SU-DHL-6 (cell line): ENCODE data around the gene EPB41L4B.

Experiments
- H2AFZ ChIP-seq: fragments of 200-600 bp; sonication (generic); 2 replicates; pipeline ENCODE4 v1.6.1; 2014; ENCODE audit warnings: low read depth, mild to moderate bottlenecking, moderate library complexity, mixed read lengths, antibody characterized with exemption, low read length; ENCODE audit not compliant: severe bottlenecking
- H3F3A ChIP-seq: fragments of 200-600 bp; shearing (Covaris generic); 2 replicates; pipeline ENCODE4 v1.6.0; 2016; ENCODE audit warnings: antibody characterized with exemption, mild to moderate bottlenecking; ENCODE audit not compliant: insufficient read depth
- H3K27ac ChIP-seq: fragments of 200-600 bp; sonication (generic); 2 replicates; pipeline ENCODE4 v1.5.1; 2016; ENCODE audit warnings: low read depth, mild to moderate bottlenecking, low read length, moderate library complexity, mixed read lengths
- H3K27me3 ChIP-seq: fragments of 200-600 bp; sonication (generic), shearing (Covaris generic); 2 replicates; pipeline ENCODE4 v1.6.0; 2014; ENCODE audit warnings: mild to moderate bottlenecking, low read length
- H3K36me3 ChIP-seq: fragments of 200-600 bp; sonication (generic); 2 replicates; pipeline ENCODE4 v1.6.1; 2014; ENCODE audit warnings: mild to moderate bottlenecking, low read length, mixed read lengths
- H3K4me2 ChIP-seq: fragments of 300-600, 200-600 bp; shearing (Covaris generic), sonication (generic); 2 replicates; pipeline ENCODE4 v1.6.0; 2014; ENCODE audit warnings: low read length, low read depth, mild to moderate bottlenecking; ENCODE audit not compliant: poor library complexity, severe bottlenecking
- H3K4me3 ChIP-seq: fragments of 200-600 bp; sonication (generic); 2 replicates; pipeline ENCODE4 v1.5.1; 2014; ENCODE audit warnings: antibody characterized with exemption, low read length, mild to moderate bottlenecking, mixed read lengths; ENCODE audit not compliant: insufficient read depth, poor library complexity, severe bottlenecking
- H3K79me2 ChIP-seq: fragments of 200-600 bp; sonication (generic); 2 replicates; pipeline ENCODE4 v1.6.1; 2014; ENCODE audit warnings: mild to moderate bottlenecking, low read length, moderate library complexity; ENCODE audit not compliant: insufficient read depth
- H3K9ac ChIP-seq: fragments of 200-600 bp; sonication (generic); 2 replicates; pipeline ENCODE4 v1.7.0; 2014; ENCODE audit warnings: mild to moderate bottlenecking, low read length
- H3K9me2 ChIP-seq: fragments of 200-600 bp; sonication (generic); replicated peaks from 2 replicates; pipeline ENCODE4 v1.6.1; 2014; ENCODE audit warnings: low read length; ENCODE audit not compliant: insufficient read depth
- H3K9me3 ChIP-seq: fragments of 200-600 bp; sonication (generic); 2 replicates; pipeline ENCODE4 v1.6.1; 2014; ENCODE audit warnings: low read length, mixed read lengths; ENCODE audit not compliant: insufficient read depth
- H4K20me1 ChIP-seq: fragments of 200-600 bp; sonication (generic); 2 replicates; pipeline ENCODE4 v1.6.1; 2014; ENCODE audit warnings: low read depth, mild to moderate bottlenecking, antibody characterized with exemption, low read length, moderate library complexity, mixed read lengths
- EZH2phosphoT487 ChIP-seq: fragments of 200-600 bp; sonication (generic), shearing (Covaris generic); conservative IDR thresholded peaks from 2 replicates; pipeline ENCODE4 v1.6.1; 2018; ENCODE audit warnings: mild to moderate bottlenecking, antibody characterized with exemption, low read length, moderate library complexity, mixed read lengths
- TF ChIP-seq, protein P1 (sequence below): fragments of 200-600 bp; sonication (generic); IDR thresholded peaks from one replicate; pipeline ENCODE4 v1.5.1; 2017; ENCODE audit warnings: antibody characterized with exemption, mild to moderate bottlenecking, low read length, moderate library complexity; ENCODE audit not compliant: insufficient read depth, poor library complexity, severe bottlenecking

EPB41L4B gene

DNA sequence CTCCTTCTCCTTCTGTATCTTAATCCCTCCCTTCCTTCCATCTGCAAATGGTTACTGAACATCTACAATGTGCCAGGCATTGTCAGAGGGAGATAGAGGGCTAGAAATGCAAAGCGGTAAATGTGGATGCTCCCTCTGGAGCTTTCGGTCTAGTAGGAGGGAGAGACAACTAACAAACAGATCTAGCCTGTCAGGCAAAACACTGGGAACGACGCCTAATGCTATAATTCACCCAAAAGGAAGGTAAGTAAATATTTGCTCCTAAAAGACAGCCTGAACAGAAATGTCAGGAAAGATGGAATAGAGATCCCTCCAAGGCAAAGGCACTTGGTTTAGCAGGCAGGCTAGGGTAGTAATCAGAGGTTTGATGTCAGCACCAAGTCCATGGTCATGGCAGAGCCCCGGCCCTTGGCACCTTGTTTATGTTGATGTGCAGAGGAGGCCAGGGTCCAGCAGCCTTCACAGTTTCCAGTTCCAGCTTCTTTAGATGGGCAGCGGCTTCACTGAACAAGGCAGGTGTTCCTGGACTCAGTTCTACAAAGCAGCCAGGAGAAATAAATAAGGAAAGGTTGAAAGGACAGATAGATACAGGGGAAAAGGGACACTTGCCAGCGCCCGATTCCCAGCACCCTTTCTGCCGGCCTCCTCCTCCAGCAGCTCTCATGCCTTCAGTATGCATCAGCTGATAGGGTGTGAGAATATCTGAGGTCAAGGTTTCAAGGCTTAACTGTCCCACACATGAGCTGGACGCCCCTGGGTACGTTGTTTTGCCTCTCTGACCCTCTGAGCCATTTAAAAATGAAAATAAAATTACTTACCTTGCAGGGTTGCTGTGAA is 107.4 kb downstream of the EPB41L4B start:
- no peak overlapping the region for H3K27ac ChIP-seq
- H3F3A ChIP-seq, result no peaks in the 10 kb centered on the region
- H3K4me2 ChIP-seq, result no peak overlapping the region
- no peaks in the 10 kb centered on the region for H3K27me3 ChIP-seq
- no peak for TF ChIP-seq EZH2phosphoT487
- TF ChIP-seq, protein P1, sequence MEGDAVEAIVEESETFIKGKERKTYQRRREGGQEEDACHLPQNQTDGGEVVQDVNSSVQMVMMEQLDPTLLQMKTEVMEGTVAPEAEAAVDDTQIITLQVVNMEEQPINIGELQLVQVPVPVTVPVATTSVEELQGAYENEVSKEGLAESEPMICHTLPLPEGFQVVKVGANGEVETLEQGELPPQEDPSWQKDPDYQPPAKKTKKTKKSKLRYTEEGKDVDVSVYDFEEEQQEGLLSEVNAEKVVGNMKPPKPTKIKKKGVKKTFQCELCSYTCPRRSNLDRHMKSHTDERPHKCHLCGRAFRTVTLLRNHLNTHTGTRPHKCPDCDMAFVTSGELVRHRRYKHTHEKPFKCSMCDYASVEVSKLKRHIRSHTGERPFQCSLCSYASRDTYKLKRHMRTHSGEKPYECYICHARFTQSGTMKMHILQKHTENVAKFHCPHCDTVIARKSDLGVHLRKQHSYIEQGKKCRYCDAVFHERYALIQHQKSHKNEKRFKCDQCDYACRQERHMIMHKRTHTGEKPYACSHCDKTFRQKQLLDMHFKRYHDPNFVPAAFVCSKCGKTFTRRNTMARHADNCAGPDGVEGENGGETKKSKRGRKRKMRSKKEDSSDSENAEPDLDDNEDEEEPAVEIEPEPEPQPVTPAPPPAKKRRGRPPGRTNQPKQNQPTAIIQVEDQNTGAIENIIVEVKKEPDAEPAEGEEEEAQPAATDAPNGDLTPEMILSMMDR, result no peak
- H2AFZ ChIP-seq, result no peak overlapping the region
- no peak overlapping the region for H3K9ac ChIP-seq
- H3K79me2 ChIP-seq, result no peaks in the 10 kb centered on the region
- no peaks in the 10 kb centered on the region for H3K36me3 ChIP-seq
- no peaks in the 10 kb centered on the region for H3K9me3 ChIP-seq
- no peak overlapping the region for H3K4me3 ChIP-seq
- no peaks in the 10 kb centered on the region for H3K9me2 ChIP-seq
- H4K20me1 ChIP-seq, result no peaks in the 10 kb centered on the region

DNA sequence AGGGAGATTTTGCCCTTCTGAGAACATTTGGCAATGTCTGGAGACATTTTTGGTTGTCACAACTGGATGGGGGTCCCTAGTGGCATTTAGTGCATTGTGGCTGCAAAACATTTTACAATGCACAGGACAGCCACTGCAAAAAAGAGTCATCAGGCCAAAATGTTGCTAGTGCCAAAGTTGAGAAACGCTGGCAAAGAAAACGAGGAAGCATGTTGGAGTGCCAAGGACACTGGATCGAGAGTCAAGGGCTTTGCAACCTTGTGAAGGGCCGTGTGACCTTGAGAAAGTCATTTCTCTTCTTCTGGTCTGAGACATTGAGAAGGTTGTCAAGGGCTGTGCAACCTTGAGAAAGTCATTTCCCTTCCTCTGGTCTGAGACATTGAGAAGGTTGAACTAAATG is 108.1 kb downstream of the EPB41L4B start:
- TF ChIP-seq, protein P1, result no peak
- TF ChIP-seq EZH2phosphoT487, result no peak
- no peaks in the 10 kb centered on the region for H3K79me2 ChIP-seq
- H3K9ac ChIP-seq, result no peak overlapping the region
- no peaks in the 10 kb centered on the region for H3K9me3 ChIP-seq
- H3K27ac ChIP-seq, result no peak overlapping the region
- no peaks in the 10 kb centered on the region for H4K20me1 ChIP-seq
- H3K4me2 ChIP-seq, result no peak overlapping the region
- H3F3A ChIP-seq, result no peaks in the 10 kb centered on the region
- no peaks in the 10 kb centered on the region for H3K27me3 ChIP-seq
- H3K4me3 ChIP-seq, result no peak overlapping the region
- H3K9me2 ChIP-seq, result no peaks in the 10 kb centered on the region
- no peak overlapping the region for H2AFZ ChIP-seq
- no peaks in the 10 kb centered on the region for H3K36me3 ChIP-seq

DNA sequence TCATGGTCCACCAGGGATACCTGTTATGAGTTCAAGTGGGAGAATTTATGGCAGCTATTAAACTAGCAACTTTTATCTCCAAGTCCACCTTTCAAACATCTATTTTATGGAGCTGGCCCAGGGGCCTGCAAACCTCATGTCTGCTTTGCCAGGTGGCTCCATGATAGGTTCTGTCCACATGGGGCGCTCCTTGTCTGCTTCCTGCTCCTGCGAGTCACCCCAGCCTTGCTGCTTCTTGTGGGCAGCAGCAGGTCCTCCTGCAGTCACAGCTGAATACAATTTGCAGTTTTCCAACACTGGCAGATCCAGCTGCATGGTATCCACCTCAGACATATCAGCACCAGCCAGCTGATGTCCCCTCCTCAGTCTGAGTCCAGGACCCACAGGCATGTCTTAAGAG is 114.2 kb downstream of the EPB41L4B start:
- Histone ChIP-seq H3K79me2 (no peaks in the 10 kb centered on the region), H3K4me3 (no peak overlapping the region), H3K9me3 (no peaks in the 10 kb centered on the region), H3K36me3 (no peaks in the 10 kb centered on the region), H4K20me1 (no peaks in the 10 kb centered on the region), H2AFZ (no peak overlapping the region), H3K27ac (no peak overlapping the region), H3K9ac (no peak overlapping the region), H3F3A (no peaks in the 10 kb centered on the region), H3K4me2 (no peak overlapping the region), H3K9me2 (no peaks in the 10 kb centered on the region), H3K27me3 (no peaks in the 10 kb centered on the region)
- TF ChIP-seq EZH2phosphoT487, result no peak
- TF ChIP-seq, protein P1, result no peak
